Mesenchymal stem cell (in vitro differentiated cells and primary cell): ENCODE measurements around the gene HOXB6.
A peak's percentile ranks its signal among the peaks of the same experiment; 100 is the strongest.

Experiments
- DNase-seq: peaks from one replicate; pipeline ENCODE4 v3.0.0-alpha.2; 2013
- H2AFZ ChIP-seq: one replicate; pipeline ENCODE4 v1.6.1; 2013; ENCODE audit warnings: low read depth, mild to moderate bottlenecking, control low read depth, inconsistent platforms, low read length, moderate library complexity
- H2AK5ac ChIP-seq: 2 replicates; pipeline ENCODE4 v1.6.1; 2013; ENCODE audit warnings: low read length, moderate library complexity, mild to moderate bottlenecking, inconsistent platforms; ENCODE audit not compliant: severe bottlenecking
- H2BK120ac ChIP-seq: one replicate; pipeline ENCODE4 v1.6.1; 2013; ENCODE audit warnings: low read depth, mild to moderate bottlenecking, inconsistent platforms, low read length, moderate library complexity
- H2BK12ac ChIP-seq, 2 experiments: one replicate each; pipeline ENCODE4 v1.6.1; 2013; ENCODE audit warnings: inconsistent platforms in 2 of 2, low read length in 2 of 2, mild to moderate bottlenecking in 2 of 2, moderate library complexity in 2 of 2, control low read depth in 1 of 2
- H2BK15ac ChIP-seq: one replicate; pipeline ENCODE4 v1.6.1; 2013; ENCODE audit warnings: mild to moderate bottlenecking, low read depth, inconsistent platforms; ENCODE audit not compliant: poor library complexity, severe bottlenecking
- H2BK5ac ChIP-seq: 2 replicates; pipeline ENCODE4 v1.6.1; 2013; ENCODE audit warnings: low read depth, mild to moderate bottlenecking, low read length, control low read depth, inconsistent platforms; ENCODE audit not compliant: poor library complexity, severe bottlenecking
- H3K14ac ChIP-seq, 2 experiments: one replicate each; pipeline ENCODE4 v1.6.1; 2013; ENCODE audit warnings: inconsistent platforms in 2 of 2, low read length in 2 of 2, control low read depth in 1 of 2, mild to moderate bottlenecking in 1 of 2, moderate library complexity in 1 of 2
- H3K18ac ChIP-seq, 2 experiments: one replicate each; pipeline ENCODE4 v1.6.1; 2013; ENCODE audit warnings: inconsistent platforms in 2 of 2, low read length in 2 of 2, control low read depth in 1 of 2, low read depth in 1 of 2, mild to moderate bottlenecking in 1 of 2
- H3K23ac ChIP-seq, 2 experiments: one replicate each; pipeline ENCODE4 v1.6.1; 2013; ENCODE audit warnings: inconsistent platforms in 2 of 2, low read length in 2 of 2, mild to moderate bottlenecking in 2 of 2, moderate library complexity in 2 of 2, control low read depth in 1 of 2
- H3K27ac ChIP-seq: 2 replicates; pipeline ENCODE4 v1.5.1; 2013; ENCODE audit warnings: mild to moderate bottlenecking, moderate library complexity, low read length, control low read depth, inconsistent platforms; ENCODE audit not compliant: poor library complexity, severe bottlenecking
- H3K27me3 ChIP-seq, 2 experiments: 2 replicates each; pipeline versions ENCODE4 v1.6.1 to v1.7.0; 2013; ENCODE audit warnings: low read length in 2 of 2, mild to moderate bottlenecking in 2 of 2, moderate library complexity in 2 of 2, control low read depth in 1 of 2, inconsistent platforms in 1 of 2; ENCODE audit not compliant: control insufficient read depth in 1 of 2, insufficient read depth in 1 of 2
- H3K36me3 ChIP-seq, 2 experiments: 2 replicates each; pipeline versions ENCODE4 v1.6.1 to v1.7.0; 2013; ENCODE audit warnings: low read length in 2 of 2, control low read depth in 1 of 2, inconsistent platforms in 1 of 2, low read depth in 1 of 2, mild to moderate bottlenecking in 1 of 2; ENCODE audit not compliant: insufficient read depth in 2 of 2, control insufficient read depth in 1 of 2
- H3K4ac ChIP-seq, 2 experiments: one replicate each; pipeline ENCODE4 v1.6.1; 2013; ENCODE audit warnings: inconsistent platforms in 2 of 2, low read length in 2 of 2, mild to moderate bottlenecking in 2 of 2, moderate library complexity in 2 of 2, control low read depth in 1 of 2, low read depth in 1 of 2
- H3K4me1 ChIP-seq: 2 replicates; pipeline ENCODE4 v1.6.1; 2013; ENCODE audit warnings: low read depth, low read length, control low read depth; ENCODE audit not compliant: control insufficient read depth, insufficient read depth
- H3K4me2 ChIP-seq: 2 replicates; pipeline ENCODE4 v1.6.1; 2013; ENCODE audit warnings: low read length, mild to moderate bottlenecking, inconsistent platforms; ENCODE audit not compliant: poor library complexity, severe bottlenecking
- H3K4me3 ChIP-seq, 2 experiments: 2 replicates each; pipeline versions ENCODE4 v1.5.1 to v1.7.0; 2013; ENCODE audit warnings: low read length in 2 of 2, mild to moderate bottlenecking in 2 of 2, control low read depth in 1 of 2, low read depth in 1 of 2; ENCODE audit not compliant: insufficient read depth in 1 of 2
- H3K79me1 ChIP-seq: replicated peaks from 2 replicates; pipeline ENCODE4 v1.6.1; 2013; ENCODE audit warnings: mild to moderate bottlenecking, control low read depth, low read length, inconsistent platforms; ENCODE audit not compliant: poor library complexity, severe bottlenecking
- H3K9ac ChIP-seq: 2 replicates; pipeline ENCODE4 v1.7.0; 2013; ENCODE audit warnings: mild to moderate bottlenecking, low read length, moderate library complexity
- H3K9me3 ChIP-seq: 2 replicates; pipeline ENCODE4 v1.7.0; 2013; ENCODE audit warnings: mild to moderate bottlenecking, low read length; ENCODE audit not compliant: control insufficient read depth
- H4K8ac ChIP-seq: one replicate; pipeline ENCODE4 v1.6.1; 2013; ENCODE audit warnings: inconsistent platforms, mild to moderate bottlenecking, low read length, moderate library complexity
- H4K91ac ChIP-seq: one replicate; pipeline ENCODE4 v1.6.1; 2013; ENCODE audit warnings: mild to moderate bottlenecking, low read length, inconsistent platforms
- WGBS: methylation state at CpG from one replicate; pipeline ENCODE4 v1.1.7; 2013; ENCODE audit warnings: mixed read lengths; 5-methylcytosine and 5-hydroxymethylcytosine counted together

HOXB6 gene

GRCh38 chr17:48579471-48579759 is 25.4 kb downstream of the HOXB6 start:
- peak overlapping the region; percentile 74 for H2BK120ac ChIP-seq
- no peaks in the 10 kb centered on the region for H3K27me3 ChIP-seq
- H2BK5ac ChIP-seq, result no peak overlapping the region
- peak overlapping the region in 1 of 2 experiments; percentile 96 for H3K4me3 ChIP-seq
- peak overlapping the region in 1 of 2 experiments; percentile 43 for H2BK12ac ChIP-seq
- H3K18ac ChIP-seq, result peak overlapping the region in 1 of 2 experiments; percentile 91
- no peak overlapping the region for H2AFZ ChIP-seq
- H3K4me1 ChIP-seq, result peaks cover 34% of the 10 kb centered on the region
- H2AK5ac ChIP-seq, result no peak overlapping the region
- H3K79me1 ChIP-seq, result peaks cover 4% of the 10 kb centered on the region
- H2BK15ac ChIP-seq, result no peak overlapping the region
- no peaks in the 10 kb centered on the region for H3K9me3 ChIP-seq
- H3K4me2 ChIP-seq, result peak overlapping the region; percentile 82
- H4K91ac ChIP-seq, result no peak overlapping the region
- H3K23ac ChIP-seq, result no peak overlapping the region
- peak overlapping the region; percentile 98 for H3K9ac ChIP-seq
- WGBS, result 0% methylated on average over 1 of the region's 7 CpGs
- DNase-seq, result no peak
- H3K4ac ChIP-seq, result no peak overlapping the region
- H3K14ac ChIP-seq, result no peak overlapping the region
- no peak overlapping the region for H4K8ac ChIP-seq
- peaks cover 6% of the 10 kb centered on the region in 2 experiments for H3K36me3 ChIP-seq
- H3K27ac ChIP-seq, result no peak overlapping the region

DNA sequence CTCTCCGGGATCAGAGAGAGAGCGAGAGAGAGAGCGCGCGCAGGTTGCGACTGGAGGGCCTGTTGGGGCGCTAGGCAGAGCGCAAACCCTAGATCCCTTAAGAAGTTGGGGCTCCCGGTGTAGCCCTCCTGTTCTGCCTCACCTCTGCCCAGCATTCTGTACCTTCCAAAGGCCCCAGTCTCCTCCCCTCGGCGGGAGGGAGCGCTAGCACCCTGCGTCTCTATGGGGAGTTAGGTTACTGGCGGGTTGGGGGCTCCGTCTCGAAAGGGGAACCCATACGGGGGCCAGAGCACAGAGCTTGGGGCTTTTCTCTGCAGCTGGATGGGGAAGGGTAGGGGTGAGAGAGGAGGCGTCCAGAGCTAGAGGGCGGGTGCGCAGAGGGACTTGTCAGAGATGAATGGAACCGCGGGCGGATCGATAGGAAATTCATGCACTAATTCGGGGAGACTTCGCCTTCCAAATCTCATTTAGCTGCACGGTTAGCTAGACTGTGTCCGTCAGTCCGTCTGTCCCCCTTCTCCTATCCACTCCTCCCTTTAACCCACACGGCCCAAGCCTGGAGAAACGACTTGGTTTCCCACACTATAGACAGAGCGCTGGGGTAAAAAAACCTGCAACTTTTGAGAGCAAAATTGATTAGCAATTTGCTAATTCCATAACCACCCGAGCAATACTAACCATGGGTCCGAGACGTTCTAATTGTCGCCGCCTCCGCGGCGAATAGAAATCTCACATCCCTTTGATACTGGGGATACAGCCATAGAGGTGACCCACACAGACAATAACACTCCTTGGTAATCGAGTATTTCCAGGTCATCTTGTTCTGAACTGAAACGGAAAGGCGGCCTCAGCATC is 25.9 kb downstream of the HOXB6 start:
- 2% methylated on average over 35 of the region's 43 CpGs for WGBS
- Histone ChIP-seq H3K4me3 (peak overlapping the region; percentile 62 to 96), H3K18ac (peak overlapping the region; percentile 87 to 91), H3K9ac (peak overlapping the region; percentile 98), H3K27me3 (no peaks in the 10 kb centered on the region), H2BK12ac (peak overlapping the region; percentile 55 to 80), H2AFZ (no peak overlapping the region), H2BK5ac (no peak overlapping the region), H3K4ac (peak overlapping the region; percentile 92 to 93), H2AK5ac (peak overlapping the region; percentile 1), H4K91ac (peak overlapping the region; percentile 95), H2BK120ac (peak overlapping the region; percentile 97), H3K27ac (peak overlapping the region; percentile 60), H3K23ac (peak overlapping the region in 1 of 2 experiments; percentile 79), H2BK15ac (peak overlapping the region; percentile 86), H4K8ac (peak overlapping the region; percentile 94), H3K4me1 (peaks cover 35% of the 10 kb centered on the region), H3K14ac (peak overlapping the region; percentile 22 to 87), H3K36me3 (peaks cover 6% of the 10 kb centered on the region in 2 experiments), H3K4me2 (peak overlapping the region; percentile 82), H3K79me1 (peaks cover 7% of the 10 kb centered on the region), H3K9me3 (no peaks in the 10 kb centered on the region)
- DNase-seq, result peak; percentile 76

DNA sequence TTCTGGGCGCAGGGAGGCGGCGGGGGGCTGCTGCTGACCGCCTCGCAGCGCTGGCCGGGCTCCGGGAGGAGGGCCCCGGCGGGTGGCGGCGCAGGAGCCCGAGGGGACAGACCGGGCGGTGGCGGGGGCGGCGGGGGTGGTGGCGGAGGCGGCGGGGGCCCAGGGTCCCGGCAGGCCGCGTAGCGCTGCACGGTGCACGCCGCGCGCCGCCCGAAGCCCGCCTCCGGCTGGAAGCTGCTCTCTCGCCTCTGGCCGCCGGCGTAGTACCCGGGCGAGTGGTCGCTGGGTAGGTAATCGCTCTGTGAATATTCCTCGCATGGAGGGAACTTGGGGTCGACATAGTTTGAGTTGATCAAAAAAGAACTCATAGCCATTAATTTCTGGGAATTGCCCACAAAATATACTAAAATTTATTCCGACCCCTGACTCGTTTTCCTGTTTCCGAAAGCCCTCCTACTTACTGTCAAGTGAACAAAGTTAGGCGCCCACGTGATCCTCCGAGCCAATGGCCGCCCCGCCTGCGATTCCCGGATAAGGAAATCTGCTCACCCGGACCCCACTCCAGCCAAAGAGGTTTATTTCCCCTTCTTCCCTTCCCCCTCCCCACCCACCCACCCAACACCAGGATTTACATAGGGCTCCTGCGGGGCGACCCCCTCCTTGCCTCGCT is 26.7 kb downstream of the HOXB6 start, which contains the start of gene HOXB4:
TSS of gene HOXB4 (minus strand) at position 405 of the 670 bp plus-strand sequence. CDS start at position 374, 31 bp downstream.
- Histone ChIP-seq H2BK15ac (peak within 1 kb of the TSS; percentile 86), H3K27me3 (no peaks in the 10 kb centered on the region), H4K8ac (peak within 1 kb of the TSS; percentile 94), H3K79me1 (peaks cover 7% of the 10 kb centered on the region), H3K4ac (peak within 1 kb of the TSS; percentile 92 to 98), H2BK120ac (peak within 1 kb of the TSS; percentile 97), H3K4me2 (peak within 1 kb of the TSS; percentile 82), H3K4me1 (peaks cover 37% of the 10 kb centered on the region), H2BK12ac (peak within 1 kb of the TSS; percentile 80 to 89), H2AFZ (no peak within 1 kb of the TSS), H2AK5ac (peak within 1 kb of the TSS; percentile 1), H4K91ac (peak within 1 kb of the TSS; percentile 95), H3K23ac (peak within 1 kb of the TSS in 1 of 2 experiments; percentile 91), H3K36me3 (peaks cover 6 to 10% of the 10 kb centered on the region in 2 experiments), H3K14ac (peak within 1 kb of the TSS; percentile 87 to 97), H3K4me3 (peak within 1 kb of the TSS; percentile 69 to 96), H3K18ac (peak within 1 kb of the TSS; percentile 91 to 95), H2BK5ac (no peak within 1 kb of the TSS), H3K9ac (peak within 1 kb of the TSS; percentile 98), H3K27ac (peak within 1 kb of the TSS; percentile 60), H3K9me3 (no peaks in the 10 kb centered on the region)
- under 1% methylated on average over 19 of the region's 58 CpGs for WGBS
- peak; percentile 88 for DNase-seq
